HepG2 (cell line): ENCODE results near the gene CDH8. TPM values are rescaled to one million over a fixed set of nuclear protein-coding genes. Genes with fewer than 3 reads are reported as not detected.

ENCODE experiments used
- ATAC-seq: fragments of 200-7000 bp; cut with Tn5 transposase; 3 replicates; pipeline ENCODE4 v1.9.1; 2020; ENCODE audit warnings: mild to moderate bottlenecking, moderate library complexity
- BruUV-seq: library from RNA; stranded (reverse); fragments of 400-500 nt; replicated peaks from 2 replicates; lab custom pipeline; 2021; lab: Mats Ljungman, UMichigan
- CTCF ChIA-PET: fragments of 300-600 bp; formaldehyde crosslinking; extraction: SDS; loops from one replicate; lab custom pipeline; 2021; ENCODE audit warnings: low total read pairs, inconsistent platforms, low intra/inter-chr PET ratio; lab: Yijun Ruan, JAX
- POLR2A ChIA-PET: fragments of 350-600 bp; sonication (Branson Sonifier 250); formaldehyde crosslinking; loops from one replicate; lab custom pipeline; 2020; ENCODE audit warnings: antibody characterized with exemption, inconsistent platforms; lab: Yijun Ruan, JAX
- DNase-seq: peaks from one replicate; pipeline ENCODE4 v3.0.0-alpha.2; 2015; ENCODE audit warnings: low spot score
- FAIRE-seq: peaks from 3 replicates; lab custom pipeline; 2011; peaks lifted over from hg19 to GRCh38; lab: Jason Lieb, UNC
- H2AFZ ChIP-seq: one replicate; pipeline ENCODE4 v1.6.1; 2011; ENCODE audit warnings: low read length, inconsistent platforms
- H3K27ac ChIP-seq: fragments of 300-600 bp; 3 replicates; pipeline ENCODE4 v1.8.0; 2011; ENCODE audit warnings: mixed run types, mild to moderate bottlenecking, mixed read lengths, low read length, inconsistent platforms; ENCODE audit not compliant: insufficient read depth; ENCODE audit errors: extremely low read length
- H3K27me3 ChIP-seq, 2 experiments: fragments of 200-600 bp in 1 of 2; 2 replicates in 1 of 2; 3 replicates in 1 of 2; pipeline versions ENCODE4 v1.6.0 to v1.8.0; 2011; ENCODE audit warnings: low read length in 2 of 2, mild to moderate bottlenecking in 2 of 2, moderate library complexity in 2 of 2, inconsistent platforms in 1 of 2; ENCODE audit not compliant: insufficient read depth in 2 of 2, control insufficient read depth in 1 of 2
- H3K36me3 ChIP-seq, 2 experiments: fragments of 200-600 bp in 1 of 2; replicated peaks in 1 of 2; 2 replicates in 1 of 2; 3 replicates in 1 of 2; pipeline versions ENCODE4 v1.5.1 to v1.8.0; 2011; ENCODE audit warnings: low read length in 2 of 2, inconsistent platforms in 1 of 2; ENCODE audit not compliant: insufficient read depth in 2 of 2, control insufficient read depth in 1 of 2
- H3K4me1 ChIP-seq: 2 replicates; pipeline ENCODE4 v1.5.1; 2012; ENCODE audit warnings: low read length, inconsistent platforms; ENCODE audit not compliant: insufficient read depth
- H3K4me2 ChIP-seq: 2 replicates; pipeline ENCODE4 v1.6.0; 2011; ENCODE audit warnings: low read depth, low read length, inconsistent platforms
- H3K4me3 ChIP-seq, 3 experiments: fragments of 200-600 bp in 1 of 3; sonication (generic), shearing (Covaris generic) in 1 of 3; replicated peaks in 1 of 3; 2 replicates each; pipeline ENCODE4 v1.5.1; 2011 to 2016; ENCODE audit warnings: low read length in 3 of 3, inconsistent platforms in 2 of 3, low read depth in 2 of 3, mild to moderate bottlenecking in 2 of 3, control low read depth in 1 of 3, mixed read lengths in 1 of 3; ENCODE audit not compliant: insufficient read depth in 1 of 3
- H3K79me2 ChIP-seq: one replicate; pipeline ENCODE4 v1.6.1; 2011; ENCODE audit warnings: low read length, inconsistent platforms; ENCODE audit not compliant: insufficient read depth
- H3K9ac ChIP-seq: 2 replicates; pipeline ENCODE4 v1.6.0; 2011; ENCODE audit warnings: mild to moderate bottlenecking, low read depth, low read length, inconsistent platforms; ENCODE audit not compliant: insufficient read depth
- H3K9me3 ChIP-seq: 2 replicates; pipeline ENCODE4 v1.5.1; 2012; ENCODE audit warnings: mild to moderate bottlenecking, low read length
- H4K20me1 ChIP-seq: 2 replicates; pipeline ENCODE4 v1.6.0; 2011; ENCODE audit warnings: inconsistent platforms, mild to moderate bottlenecking, low read length, moderate library complexity; ENCODE audit not compliant: insufficient read depth
- NR0B2 ChIP-seq: sonication (generic); formaldehyde crosslinking; IDR thresholded peaks from 2 replicates; pipeline ENCODE4 v1.4.0; 2020; ENCODE audit warnings: mild to moderate bottlenecking, missing genetic modification reagents
- ZFX ChIP-seq: sonication (generic); formaldehyde crosslinking; IDR thresholded peaks from 2 replicates; pipeline ENCODE4 v1.4.0; 2020; ENCODE audit warnings: mild to moderate bottlenecking, low read depth, missing genetic modification reagents, moderate library complexity
- ZNF205 ChIP-seq: IDR thresholded peaks from 2 replicates; pipeline ENCODE4 v1.6.1; 2018; ENCODE audit warnings: missing biosample characterization, missing genetic modification reagents
- ZNF225 ChIP-seq: sonication (generic); formaldehyde crosslinking; IDR thresholded peaks from 2 replicates; pipeline ENCODE4 v1.4.0; 2020; ENCODE audit warnings: mild to moderate bottlenecking, missing genetic modification reagents
- ZNF333 ChIP-seq: sonication (generic); formaldehyde crosslinking; IDR thresholded peaks from 2 replicates; pipeline ENCODE4 v1.4.0; 2020; ENCODE audit warnings: mild to moderate bottlenecking, missing genetic modification reagents, borderline replicate concordance
- ZNF670 ChIP-seq: sonication (generic); formaldehyde crosslinking; IDR thresholded peaks from 2 replicates; pipeline ENCODE4 v1.8.0; 2022; ENCODE audit warnings: mild to moderate bottlenecking, missing genetic modification reagents, borderline replicate concordance
- ZNF678 ChIP-seq: sonication (generic); formaldehyde crosslinking; IDR thresholded peaks from 2 replicates; pipeline ENCODE4 v1.4.0; 2020; ENCODE audit warnings: mild to moderate bottlenecking, missing genetic modification reagents
- WGBS: methylation state at CpG from one replicate; pipeline ENCODE4 v1.1.6; 2017; ENCODE audit warnings: low lambda C conversion rate; 5-methylcytosine and 5-hydroxymethylcytosine counted together
- in situ Hi-C: cut with HindIII; loops from 2 replicates; pipeline ENCODE4 v1.10.0; 2017; ENCODE audit warnings: low pct_unique_long_range_greater_than_20kb; ENCODE audit not compliant: extremely low pct_ligation_motif_present
- intact Hi-C: fragments of 100-400 bp; cut with micrococcal nuclease; formaldehyde crosslinking; loops from one replicate; pipeline ENCODE4 v1.10.0; 2022; ENCODE audit not compliant: unreplicated experiment
- polyA plus RNA-seq, 8 experiments: library from polyadenylated mRNA; depleted of rRNA in 3 of 8; stranded (reverse) in 7 of 8; unstranded in 1 of 8; fragments of >200 nt; fragmentation: Illumina TruSeq in 4 of 8; extraction: Trizol in 4 of 8; gene quantifications; 2 replicates each; pipeline versions ENCODE4 v1.2.1 to v1.2.3, GENCODE V29; 2011 to 2016; ENCODE audit warnings: low read depth in 4 of 8, missing spikeins in 1 of 8, mixed read lengths in 1 of 8; ENCODE audit not compliant: insufficient read depth in 1 of 8
- total RNA-seq, 5 experiments: library from RNA; depleted of rRNA; stranded (reverse); fragments of >200 nt; fragmentation: Illumina TruSeq; extraction: Trizol; gene quantifications; 2 replicates each; pipeline ENCODE4 v1.2.3, GENCODE V29; 2016; ENCODE audit warnings: low read depth in 1 of 5
- TF ChIP-seq, protein P1 (sequence below): sonication (generic); formaldehyde crosslinking; IDR thresholded peaks from 2 replicates; pipeline ENCODE4 v1.8.0; 2022; ENCODE audit warnings: mild to moderate bottlenecking, missing genetic modification reagents, moderate library complexity

The CDH8 gene
- total and polyA plus RNA-seq, 2 of the 13 experiments (the other 11 are each of a cell fraction or from before 2014, with no cell fraction given), result not detected

DNA sequence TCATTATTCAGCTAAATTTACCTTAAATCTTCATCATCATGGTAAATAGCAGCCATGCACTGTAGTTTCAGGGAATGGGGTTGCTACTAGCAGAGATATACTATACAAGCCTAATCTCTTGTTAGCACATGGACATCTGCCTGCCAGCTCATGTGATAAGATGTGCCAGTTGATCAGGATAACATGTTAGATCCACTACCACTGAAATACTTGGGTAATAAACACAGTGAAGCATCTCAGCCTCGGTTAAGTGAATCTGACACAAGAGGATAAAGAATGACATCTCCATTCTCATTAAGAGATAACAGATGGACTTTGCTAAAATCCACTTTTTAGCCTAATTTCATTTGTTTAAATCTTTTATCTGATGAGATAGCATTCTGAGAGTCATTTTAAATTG lies 256.1 kb downstream of the CDH8 start:
- Histone ChIP-seq H2AFZ (no peak overlapping the region), H3K9me3 (peaks cover 42% of the 10 kb centered on the region), H3K4me2 (no peak overlapping the region), H4K20me1 (no peaks in the 10 kb centered on the region), H3K79me2 (no peaks in the 10 kb centered on the region), H3K4me1 (no peaks in the 10 kb centered on the region), H3K27ac (no peak overlapping the region), H3K36me3 (no peaks in the 10 kb centered on the region), H3K4me3 (no peak overlapping the region), H3K9ac (no peak overlapping the region), H3K27me3 (no peaks in the 10 kb centered on the region)
- FAIRE-seq, result no peak
- ATAC-seq, result no peak
- BruUV-seq, result no TSS peak
- 4% methylated on average over 1 of the region's 1 CpG for WGBS
- intact Hi-C loops (no loop called here), in situ Hi-C loops (loop anchor here (25.0 kb wide), 1 partner anchor 107 kb away; no protein-coding TSS in a partner anchor)
- ChIA-PET CTCF (no interaction called here), POLR2A (no interaction called here)
- no peak for DNase-seq
- TF ChIP-seq, protein P1, sequence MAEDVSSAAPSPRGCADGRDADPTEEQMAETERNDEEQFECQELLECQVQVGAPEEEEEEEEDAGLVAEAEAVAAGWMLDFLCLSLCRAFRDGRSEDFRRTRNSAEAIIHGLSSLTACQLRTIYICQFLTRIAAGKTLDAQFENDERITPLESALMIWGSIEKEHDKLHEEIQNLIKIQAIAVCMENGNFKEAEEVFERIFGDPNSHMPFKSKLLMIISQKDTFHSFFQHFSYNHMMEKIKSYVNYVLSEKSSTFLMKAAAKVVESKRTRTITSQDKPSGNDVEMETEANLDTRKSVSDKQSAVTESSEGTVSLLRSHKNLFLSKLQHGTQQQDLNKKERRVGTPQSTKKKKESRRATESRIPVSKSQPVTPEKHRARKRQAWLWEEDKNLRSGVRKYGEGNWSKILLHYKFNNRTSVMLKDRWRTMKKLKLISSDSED (CRISPR knock-in tag), result no peak
- TF ChIP-seq ZNF205 (CRISPR knock-in tag) (no peak), ZNF225 (CRISPR knock-in tag) (no peak), ZNF678 (CRISPR knock-in tag) (no peak), NR0B2 (CRISPR knock-in tag) (no peak), ZNF670 (no peak), ZFX (no peak), ZNF333 (CRISPR knock-in tag) (no peak)
